ENCODE measurements around the gene CHN2.

The CHN2 gene

DNA sequence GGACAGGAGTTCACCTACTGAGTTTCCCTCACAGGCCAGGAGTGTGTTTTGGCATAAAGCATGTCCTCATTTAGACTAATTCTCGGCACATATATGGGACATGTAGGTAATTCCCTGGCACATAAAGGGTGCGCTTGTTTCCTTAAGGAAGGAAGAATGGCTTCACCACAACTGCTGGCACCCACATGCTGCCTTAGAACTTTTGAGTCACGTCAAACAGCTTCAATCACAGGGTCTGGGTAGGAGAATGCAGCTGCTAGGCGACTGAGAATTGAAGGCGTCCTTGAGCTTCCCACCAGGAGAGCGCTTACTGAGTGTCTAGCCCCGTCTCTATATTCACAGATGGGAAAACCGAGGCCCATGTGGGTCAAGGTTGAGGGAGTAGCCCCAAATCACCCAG lies 146.1 kb downstream of the CHN2 start:
- no peak for DNase-seq

DNA sequence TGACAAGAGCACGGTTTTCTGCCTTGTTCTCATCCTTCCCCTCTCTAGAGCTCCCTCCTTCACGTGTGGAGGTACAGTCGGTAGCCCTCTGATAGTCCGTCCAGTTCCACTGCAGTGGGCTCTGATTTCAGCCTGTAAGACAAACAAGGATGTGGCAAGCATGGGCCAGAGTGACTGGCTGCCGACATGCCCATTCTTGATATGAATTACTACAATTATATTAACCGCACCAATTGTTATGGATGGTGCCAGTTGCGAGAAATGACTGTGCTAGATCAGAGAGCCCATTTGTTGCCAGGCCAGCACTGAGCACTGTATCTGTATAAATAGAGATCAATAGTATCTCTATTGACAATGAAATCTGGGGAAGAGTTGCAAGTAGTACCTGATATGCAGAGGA lies 146.6 kb downstream of the CHN2 start:
- no peak for DNase-seq

DNA sequence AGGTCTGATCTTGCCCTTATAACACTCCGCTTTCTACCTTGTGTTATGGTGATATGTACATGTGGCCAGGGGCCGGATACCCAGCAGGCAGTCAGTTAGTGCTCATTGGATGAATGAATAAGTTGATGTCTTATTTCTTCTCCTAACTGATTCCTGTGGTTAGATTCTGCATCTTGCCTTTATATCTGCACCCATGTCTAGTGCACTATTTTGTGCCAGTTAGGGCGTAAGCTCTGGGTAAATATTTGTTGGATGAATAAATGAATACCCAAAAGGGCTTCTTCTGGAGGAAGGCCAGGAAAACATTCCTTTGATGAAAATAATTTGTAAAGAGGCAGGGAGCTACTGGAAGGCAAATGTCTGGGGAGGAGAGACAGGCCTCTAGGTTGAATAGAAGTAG lies 148.2 kb downstream of the CHN2 start:
- DNase-seq: no peak

DNA sequence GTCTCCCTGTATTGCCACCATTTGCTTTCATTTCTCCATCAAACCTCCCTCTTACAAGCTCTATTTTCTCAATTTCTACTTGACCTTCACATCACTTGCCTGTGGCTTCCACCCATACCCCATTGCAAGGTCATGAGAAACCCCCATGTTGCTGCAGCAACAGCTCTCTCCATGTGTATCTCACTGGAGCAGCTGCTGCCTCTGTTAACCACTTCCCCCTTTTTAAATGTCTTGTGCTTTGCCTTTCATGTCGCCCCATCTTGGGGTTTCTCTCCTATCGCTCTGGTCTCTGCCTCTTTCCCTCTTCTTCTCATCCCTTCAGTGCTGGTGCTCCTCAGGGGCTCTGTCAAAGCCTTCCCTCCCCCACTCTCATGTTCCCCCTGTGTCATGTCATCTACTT lies 148.8 kb downstream of the CHN2 start:
- DNase-seq: no peak

DNA sequence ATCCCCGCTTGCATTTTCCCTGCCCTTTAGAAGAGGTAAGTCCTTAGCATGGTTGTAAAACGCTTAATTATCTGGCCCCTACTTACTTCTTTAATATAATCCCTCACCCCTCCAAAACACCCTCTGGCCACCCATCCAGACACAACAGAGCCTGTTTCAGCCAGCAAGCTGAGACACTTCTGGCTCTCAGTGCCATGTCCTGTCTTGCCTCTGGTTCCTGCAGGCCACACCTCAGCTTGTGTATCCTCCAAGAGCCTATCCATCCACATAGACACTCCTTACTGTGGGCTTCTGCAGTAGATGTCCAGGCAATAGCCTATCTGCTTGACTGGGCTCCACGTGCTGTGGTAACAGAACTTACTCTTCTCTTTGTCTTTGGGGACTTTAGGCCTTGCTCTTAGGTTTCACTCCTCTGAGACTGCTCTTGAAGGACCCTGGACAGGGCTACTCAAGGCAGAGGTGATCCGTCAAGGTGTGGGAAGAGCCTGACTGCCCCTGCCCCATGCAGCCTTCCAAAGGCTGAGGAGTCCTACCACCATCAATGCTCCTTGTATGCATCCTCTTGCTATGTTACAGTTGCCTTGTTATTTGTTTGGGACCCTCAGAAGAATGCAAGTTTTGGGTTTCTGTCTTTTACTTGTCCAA lies 149.9 kb downstream of the CHN2 start:
- no peak for DNase-seq

DNA sequence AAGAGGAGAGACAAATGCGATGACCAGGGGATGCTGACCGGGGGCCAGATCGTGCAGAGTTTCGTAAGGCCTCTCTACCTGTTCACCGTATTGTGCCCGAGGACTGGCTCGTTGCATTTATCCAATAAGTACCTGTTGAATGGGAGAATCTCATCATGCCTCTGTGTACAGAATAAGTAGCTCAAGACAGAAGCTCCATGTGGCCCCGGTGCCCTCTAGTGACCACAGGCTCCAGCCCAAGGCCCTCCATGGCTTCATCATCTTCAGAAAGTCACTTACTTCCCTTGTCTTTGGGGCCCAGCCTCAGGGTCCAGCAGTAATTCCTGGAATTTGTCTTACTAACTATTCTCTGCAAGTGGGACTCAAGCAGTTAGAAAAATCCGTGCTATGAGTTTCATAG lies 151.0 kb downstream of the CHN2 start:
- DNase-seq: peak; percentile 8

DNA sequence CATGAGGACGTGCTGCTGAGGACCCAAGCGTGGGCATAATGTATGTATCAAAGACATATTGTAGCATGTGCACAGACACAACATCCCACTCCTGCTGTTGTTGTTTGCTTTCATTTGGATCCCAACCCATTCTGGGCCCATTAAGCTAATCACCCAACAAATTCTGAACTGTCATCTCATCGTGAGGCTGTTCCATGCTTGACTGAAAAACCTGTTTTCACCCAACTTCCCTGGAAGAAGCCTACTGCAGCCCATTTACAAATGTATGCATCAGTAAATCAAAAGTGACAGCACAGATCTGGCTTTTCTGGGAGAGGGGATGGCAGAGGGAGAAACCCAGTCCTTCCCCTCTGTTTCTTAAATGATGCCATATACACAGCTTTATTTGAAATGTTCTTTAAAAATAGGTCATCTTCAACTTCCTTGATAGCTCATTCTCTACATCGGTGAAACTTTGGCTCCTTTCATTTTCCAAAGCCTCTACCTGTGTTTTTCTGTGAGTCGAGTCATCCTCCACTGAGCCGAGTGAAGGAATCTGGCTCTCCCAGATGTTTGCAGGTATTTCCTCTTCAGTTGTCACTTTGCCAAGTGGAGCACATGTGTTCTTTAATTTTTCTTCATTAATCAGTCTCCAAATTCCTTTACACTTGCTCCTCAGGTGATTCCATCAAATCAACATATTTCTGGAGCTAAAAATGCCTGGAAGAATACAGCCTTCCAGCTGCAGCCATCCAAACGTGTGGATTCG lies 151.8 kb downstream of the CHN2 start:
- no peak for DNase-seq

DNA sequence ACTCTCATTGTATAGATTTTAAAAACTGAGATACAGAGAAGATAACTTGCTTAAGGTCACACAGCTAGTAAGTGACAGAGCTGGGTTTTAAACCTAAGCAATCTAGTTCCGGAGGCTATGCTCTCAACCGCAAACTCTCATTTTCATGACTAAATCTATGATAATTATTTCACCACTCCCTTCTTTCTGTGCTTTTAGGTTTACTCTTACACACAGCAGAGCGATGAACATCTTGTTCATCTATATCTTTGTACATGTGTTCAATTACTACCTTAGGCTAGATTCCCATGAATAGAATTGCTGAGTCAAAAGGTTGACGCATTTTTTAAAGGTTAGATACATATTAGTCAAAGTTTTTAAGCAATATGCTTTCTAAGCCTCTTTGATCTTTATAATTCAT lies 154.8 kb downstream of the CHN2 start:
- DNase-seq: no peak

DNA sequence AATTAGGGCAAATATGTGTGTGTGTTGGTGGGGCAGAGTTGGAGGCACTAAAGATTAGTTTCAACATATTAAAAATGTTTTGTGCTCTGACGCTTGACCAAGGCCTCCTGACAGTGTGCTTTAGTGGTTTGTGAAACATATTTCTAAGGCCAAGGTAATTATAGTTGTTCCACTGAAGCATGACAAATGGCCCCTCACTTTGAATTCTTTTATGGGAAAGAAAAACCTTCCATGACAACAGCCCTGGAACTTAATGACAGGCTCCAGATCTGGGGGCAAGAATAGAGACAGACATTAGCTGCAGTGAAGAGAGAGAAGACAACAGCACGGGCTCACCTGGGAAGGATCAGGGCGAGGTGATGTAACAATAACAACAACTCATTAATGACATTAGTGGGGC lies 155.8 kb downstream of the CHN2 start:
- no peak for DNase-seq

DNA sequence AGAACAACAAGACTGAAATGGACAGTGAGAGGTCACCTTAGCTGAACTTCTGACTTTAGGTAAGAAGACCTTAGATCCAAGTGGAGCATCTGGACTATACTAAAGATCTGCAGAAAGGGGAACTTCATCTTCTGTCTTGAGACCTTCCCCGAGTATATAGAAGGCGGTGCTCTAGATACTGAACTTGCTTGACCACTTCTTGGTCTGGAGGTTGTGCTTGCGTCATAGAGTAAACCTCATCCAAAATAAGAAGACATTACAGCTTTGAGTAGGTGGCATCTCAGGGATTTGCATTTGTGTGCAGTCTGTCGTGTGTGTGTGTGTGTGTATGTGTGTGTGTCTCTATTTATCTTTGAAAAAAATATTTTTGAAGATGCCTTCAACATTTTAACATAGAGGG lies 157.5 kb downstream of the CHN2 start:
- DNase-seq: no peak

DNA sequence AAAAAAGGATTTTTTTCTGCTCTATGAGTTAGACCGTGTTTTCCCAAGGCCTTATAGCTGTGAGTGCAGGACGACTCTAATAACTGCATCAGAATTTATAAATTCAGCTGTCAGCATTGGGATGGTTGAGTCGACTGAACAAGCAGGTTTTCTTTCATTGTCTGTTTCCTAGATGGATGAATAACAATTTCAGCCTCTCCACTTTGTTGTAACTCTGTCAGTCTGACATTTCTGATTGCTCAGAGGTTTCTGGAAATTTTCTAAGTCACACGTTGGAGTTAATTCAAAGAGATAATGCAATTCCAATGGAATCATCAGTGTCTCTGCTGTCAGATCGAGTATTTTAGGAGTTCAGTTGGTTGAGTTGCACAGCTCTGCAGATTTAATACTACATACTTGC lies 159.2 kb downstream of the CHN2 start:
- no peak for DNase-seq

DNA sequence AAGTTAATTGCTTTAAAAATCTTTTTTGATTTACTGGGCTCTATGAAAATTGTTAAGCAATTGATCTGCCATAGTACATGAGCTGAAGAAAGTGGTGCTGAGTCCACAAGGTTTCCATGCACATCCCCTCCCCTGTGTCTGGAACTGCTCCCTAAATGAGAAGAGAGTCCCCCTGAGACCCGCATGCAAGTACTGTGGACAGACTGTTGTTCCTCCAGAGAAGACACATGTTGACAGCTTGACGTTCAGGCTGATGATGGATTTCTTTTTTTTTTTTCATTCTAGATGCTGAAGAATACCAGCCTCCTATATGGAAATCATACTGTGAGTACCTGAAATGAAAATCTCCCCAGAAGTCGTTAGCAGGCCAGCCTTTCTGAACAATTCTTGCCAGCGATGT lies 159.8 kb downstream of the CHN2 start:
- DNase-seq: no peak

DNA sequence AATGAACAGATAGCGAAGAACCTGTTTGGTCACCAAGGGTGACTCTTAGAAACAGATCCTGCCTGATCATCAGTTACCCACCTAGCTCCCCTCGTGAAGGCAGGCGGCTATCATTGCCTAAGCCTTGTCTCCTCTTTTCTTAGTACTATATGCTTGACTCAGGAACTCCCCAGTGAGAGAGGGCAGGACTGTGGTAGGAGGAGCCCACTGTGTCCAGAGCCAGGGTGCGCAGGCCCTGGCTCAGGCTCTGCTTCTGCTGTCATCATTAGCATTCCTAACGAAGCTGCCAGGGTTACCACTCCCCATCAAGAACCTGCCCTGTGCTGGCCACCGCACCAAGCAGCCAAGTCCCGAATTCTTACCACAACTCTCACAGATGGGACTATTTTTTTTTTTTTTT lies 160.8 kb downstream of the CHN2 start:
- DNase-seq: no peak

DNA sequence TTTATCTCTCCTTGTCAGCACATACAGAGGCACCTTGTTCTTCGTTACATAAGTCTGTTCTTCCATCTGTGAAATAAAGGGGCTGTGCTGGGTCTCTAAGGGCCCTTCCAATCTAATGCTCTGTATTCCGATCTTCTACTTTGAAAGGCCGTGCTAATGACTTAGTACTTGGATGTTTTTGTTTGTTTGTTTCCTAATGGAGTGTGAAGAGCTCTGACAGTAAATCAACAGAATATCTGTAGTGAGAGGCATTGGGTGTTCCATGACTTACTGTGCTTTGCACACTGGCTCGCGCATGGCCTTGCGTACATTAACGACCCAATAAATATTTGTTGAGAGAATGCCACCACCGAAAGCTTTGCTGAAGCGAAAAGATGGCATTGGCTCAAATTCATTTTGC lies 162.1 kb downstream of the CHN2 start:
- no peak for DNase-seq

DNA sequence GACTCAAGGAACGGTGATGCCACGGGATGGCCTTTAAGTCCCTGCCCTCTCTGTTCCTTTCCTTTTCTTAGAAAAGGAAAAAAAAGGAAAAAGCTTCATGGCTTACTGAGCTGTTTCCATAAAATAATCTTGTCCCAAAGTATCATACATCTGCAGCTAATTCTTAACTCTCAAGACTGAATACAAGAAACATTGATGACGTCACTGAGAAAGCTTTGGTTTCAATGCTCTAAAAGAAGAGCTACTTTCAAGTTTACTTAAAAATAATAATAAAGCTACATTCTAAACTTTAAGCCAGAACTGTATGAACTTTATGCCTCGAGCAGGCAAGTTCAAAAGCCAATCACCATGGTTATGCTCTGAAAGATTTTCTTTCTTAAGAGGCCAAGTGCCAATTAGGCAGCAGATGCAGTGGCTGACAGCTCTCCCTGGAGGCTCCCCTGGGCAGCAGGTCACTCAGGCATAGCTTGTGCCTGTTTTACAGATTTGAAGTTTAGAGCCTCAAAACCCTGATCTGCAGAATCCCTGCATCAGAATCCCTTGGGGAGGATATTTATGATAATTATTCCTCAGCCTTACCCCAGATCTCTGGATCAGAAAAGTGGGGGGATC lies 165.0 kb downstream of the CHN2 start:
- no peak for DNase-seq

DNA sequence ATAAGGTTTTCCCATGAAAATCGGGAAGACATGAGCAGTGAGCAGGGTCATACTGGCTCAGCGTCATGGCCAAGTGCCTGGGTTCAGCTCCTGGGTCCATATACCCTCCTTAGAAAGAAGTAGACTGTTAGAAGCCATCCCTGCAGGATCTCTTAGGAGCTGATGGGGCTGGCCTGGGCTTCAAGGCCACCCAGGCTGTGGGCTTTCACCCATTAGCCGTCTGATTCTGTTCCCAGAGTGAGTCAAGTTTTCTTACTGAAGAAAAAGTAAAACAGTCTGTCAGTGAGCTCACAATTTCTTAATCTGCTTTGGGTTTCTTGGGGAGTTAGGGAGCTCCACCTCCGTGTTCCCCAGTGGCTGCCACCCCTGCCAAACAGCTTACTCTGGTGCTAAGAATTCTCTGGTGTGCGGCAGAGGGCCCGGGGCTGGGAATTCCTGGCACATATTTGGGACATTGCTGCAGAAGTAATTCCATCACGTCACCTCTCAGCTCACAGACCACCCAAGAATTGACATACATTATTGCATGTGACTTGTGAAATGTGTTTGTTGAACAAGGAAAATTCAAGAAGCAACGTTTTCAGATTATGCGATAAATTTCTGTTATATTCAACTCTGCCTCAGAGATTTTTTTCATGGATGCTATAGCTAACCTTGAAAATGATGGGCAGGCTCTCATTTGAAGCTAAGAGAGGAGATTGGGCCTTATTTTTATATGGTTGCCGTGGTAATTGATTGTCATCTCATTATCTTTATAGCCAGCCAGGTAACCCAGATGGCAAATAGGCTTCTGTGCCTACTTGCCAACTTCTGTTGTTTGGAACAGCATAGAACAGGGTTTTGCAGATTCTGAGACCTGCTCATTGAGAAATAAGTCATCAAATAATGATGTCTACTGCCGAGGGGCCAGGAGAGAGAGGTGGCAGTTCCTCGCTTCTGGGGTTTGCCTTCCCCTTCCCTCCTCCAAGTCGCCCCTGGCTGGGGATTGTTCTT lies 166.4 kb downstream of the CHN2 start:
- no peak for DNase-seq

DNA sequence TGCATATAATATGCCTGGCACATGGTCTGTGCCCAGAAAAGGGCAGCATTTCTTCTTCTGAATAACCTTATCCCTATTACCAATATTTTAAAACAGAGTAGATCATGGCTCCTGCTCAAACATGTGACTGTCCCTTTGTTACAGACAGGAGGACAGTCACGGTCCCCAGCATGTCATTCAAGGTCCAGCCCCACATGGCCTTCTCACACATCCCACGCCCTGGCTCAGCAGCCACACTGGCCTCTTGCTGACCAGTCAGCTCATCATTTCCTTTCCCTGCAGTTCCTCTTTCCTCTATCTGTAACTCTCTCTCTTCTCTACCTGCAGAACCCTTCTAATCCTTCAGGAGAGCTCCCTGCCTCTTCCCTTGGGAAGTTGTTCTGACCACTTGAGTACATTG lies 167.8 kb downstream of the CHN2 start:
- no peak for DNase-seq

DNA sequence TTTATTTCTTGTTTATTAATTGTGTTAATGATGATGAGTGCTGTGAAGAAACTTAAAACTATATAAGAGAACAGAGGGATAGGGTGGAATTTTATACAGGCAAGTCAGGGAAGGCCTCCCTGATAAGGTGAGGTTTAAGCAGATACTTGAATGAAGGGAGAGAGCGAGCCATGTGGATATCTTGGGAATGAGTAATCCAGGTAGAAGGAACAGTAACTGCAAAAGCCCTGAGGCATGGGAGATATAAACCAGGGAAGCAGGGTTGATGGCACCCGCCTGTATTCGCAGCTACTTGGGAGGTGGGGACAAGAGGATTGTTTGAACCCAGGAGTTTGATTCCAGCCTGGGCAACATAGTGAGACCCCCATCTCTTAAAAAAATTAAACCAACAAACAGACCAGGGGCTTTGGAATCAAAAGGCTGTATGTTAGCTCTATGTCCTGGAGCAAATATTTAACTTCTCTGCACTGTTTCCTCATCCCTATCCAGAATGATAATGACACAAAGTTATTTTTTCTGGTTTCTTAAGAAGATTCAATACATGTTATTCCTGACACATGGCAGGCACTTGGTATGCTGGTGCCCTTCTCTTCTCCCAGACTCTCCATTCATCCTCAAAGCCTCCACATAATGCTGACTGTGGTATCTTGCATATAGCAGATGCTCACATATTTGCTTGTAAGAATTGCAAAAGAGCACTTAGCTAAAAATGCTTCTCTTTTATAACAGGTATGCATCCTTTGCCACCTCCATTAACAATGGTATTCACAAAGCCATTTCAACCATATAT lies 169.3 kb downstream of the CHN2 start:
- DNase-seq: no peak

DNA sequence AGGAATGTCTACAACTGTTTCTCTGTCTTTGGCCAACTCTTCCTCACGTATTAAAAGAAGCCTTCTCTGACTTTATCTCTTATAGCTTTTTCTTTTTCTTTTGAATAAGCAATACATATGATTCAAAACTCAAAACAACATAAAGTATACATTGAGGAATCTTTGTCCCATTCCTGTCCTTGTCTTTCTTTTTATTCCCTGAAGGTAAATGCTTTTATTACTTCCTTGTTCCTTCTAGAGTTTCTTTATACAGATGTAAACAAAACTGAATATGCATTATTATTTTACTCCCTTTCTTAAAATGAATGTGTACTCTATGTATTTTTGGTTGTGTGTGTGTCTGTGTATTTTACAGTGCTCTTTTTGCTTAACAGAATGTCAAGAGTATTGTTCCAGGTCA lies 170.1 kb downstream of the CHN2 start:
- no peak for DNase-seq

DNA sequence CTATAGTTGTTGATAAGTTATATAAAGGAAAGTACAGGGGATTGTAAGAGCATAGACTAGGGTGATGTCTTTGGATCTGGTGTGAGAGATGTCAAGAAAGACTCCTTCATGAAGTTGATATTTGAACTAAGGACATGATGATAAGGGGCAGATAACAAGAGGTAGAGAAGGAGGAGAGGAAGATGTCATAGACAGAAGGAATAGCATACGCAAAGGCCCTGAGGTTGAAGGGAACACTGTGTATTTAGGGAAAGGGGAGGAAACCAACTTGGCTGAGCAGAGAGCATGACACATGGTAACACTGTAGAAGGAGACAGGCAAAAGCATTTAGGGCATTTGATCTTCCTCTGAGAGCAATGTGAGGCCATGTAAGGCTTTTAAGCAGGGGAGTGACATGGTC lies 170.8 kb downstream of the CHN2 start:
- no peak for DNase-seq

DNA sequence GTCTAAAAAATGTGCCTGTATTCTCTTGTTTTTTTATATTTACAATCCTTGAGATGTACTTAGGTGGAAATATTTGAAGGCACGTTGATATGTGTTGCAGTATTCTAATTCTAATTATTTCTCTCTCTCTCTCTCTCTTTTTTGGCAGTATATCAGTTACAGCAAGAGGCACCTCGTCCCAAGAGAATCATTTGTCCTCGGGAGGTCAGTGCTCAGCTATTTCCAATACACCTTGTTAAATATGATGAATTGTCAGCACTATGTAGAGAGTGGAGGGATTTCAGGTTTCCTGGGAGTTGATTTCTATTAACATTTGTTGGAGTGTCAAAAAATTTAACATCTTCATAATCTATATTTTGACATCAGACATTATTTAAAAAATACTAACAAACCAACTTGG lies 173.2 kb downstream of the CHN2 start:
- no peak for DNase-seq

DNA sequence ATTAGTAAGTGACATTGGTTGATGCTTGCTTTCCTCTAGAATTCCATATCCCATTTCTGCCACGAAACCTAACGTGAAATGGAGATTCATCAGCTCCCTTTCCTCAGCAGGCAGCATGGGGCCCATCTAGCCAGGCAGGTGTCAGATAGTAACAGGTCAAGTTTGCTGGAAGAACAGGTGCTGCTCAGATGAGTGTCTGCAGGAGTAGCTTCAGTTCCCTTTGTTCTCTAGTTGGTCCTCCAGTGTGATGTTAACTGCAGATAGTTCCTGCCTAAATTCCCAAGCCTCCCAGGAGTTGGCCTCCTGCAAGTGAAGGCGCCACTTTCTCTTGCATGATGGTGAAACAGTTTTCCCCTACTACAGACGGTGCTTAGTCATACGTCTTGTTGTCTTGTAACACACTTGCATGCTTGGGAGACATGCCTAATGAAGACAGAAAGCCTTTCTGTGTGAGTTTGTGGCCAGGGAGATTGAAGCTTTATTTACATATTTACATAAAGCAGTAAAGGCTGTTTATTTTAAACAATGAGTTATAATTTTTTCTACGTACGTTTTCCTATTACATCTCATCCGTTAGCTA lies 175.4 kb downstream of the CHN2 start:
- DNase-seq: no peak
